K562 (cell line): Measurements from ENCODE around the gene EXOC6. TPM values are rescaled to one million over a fixed set of nuclear protein-coding genes. Genes with fewer than 3 reads are reported as not detected.
A peak's percentile ranks its signal among the peaks of the same experiment; 100 is the strongest.

Source experiments
- COPS2 ChIP-seq: fragments of 450-650 bp; conservative IDR thresholded peaks from 2 replicates; pipeline ENCODE4 v1.6.1; 2016; ENCODE audit warnings: mild to moderate bottlenecking, moderate library complexity
- ETS2 ChIP-seq: IDR thresholded peaks from 2 replicates; pipeline ENCODE4 v1.6.1; 2016; ENCODE audit warnings: borderline replicate concordance, missing genetic modification characterization, mild to moderate bottlenecking, moderate library complexity, missing compliant biosample characterization; ENCODE audit not compliant: poor library complexity, severe bottlenecking
- GTF2F1 ChIP-seq: IDR thresholded peaks from 2 replicates; pipeline ENCODE4 v1.6.1; 2011; ENCODE audit warnings: low read depth, low read length, improper control_type of control experiment
- MCM7 ChIP-seq, 2 experiments: fragments of 450-650 bp; IDR thresholded peaks; 2 replicates each; pipeline ENCODE4 v1.6.1; 2016 to 2018
- MEIS2 ChIP-seq: fragments of 450-650 bp; IDR thresholded peaks from 2 replicates; pipeline ENCODE4 v1.6.1; 2014; ENCODE audit warnings: mild to moderate bottlenecking; ENCODE audit not compliant: partially characterized antibody
- MYBL2 ChIP-seq, 2 experiments: fragments of 450-650 bp in 1 of 2; sonication (generic) in 1 of 2; formaldehyde crosslinking in 1 of 2; IDR thresholded peaks; 2 replicates each; pipeline versions ENCODE4 v1.6.1 to v1.8.1; 2017 to 2022; ENCODE audit warnings: borderline replicate concordance in 1 of 2, inconsistent platforms in 1 of 2, low read depth in 1 of 2, mild to moderate bottlenecking in 1 of 2, missing genetic modification reagents in 1 of 2, moderate library complexity in 1 of 2
- POLR2AphosphoS5 ChIP-seq: IDR thresholded peaks from 2 replicates; pipeline ENCODE4 v1.6.1; 2011; ENCODE audit warnings: mild to moderate bottlenecking, low read depth, low read length, moderate library complexity; ENCODE audit not compliant: control insufficient read depth, insufficient read depth
- SAFB ChIP-seq: fragments of 200-400 bp; formaldehyde crosslinking; IDR thresholded peaks from 2 replicates; pipeline ENCODE4 v1.6.1; 2017; ENCODE audit warnings: low read depth, low read length, borderline replicate concordance
- TEAD4 ChIP-seq, 2 experiments: sonication (generic) in 1 of 2; formaldehyde crosslinking in 1 of 2; IDR thresholded peaks; 2 replicates each; pipeline versions ENCODE4 v1.6.1 to v1.8.0; 2012 to 2022; ENCODE audit warnings: borderline replicate concordance in 1 of 2, inconsistent platforms in 1 of 2, low read length in 1 of 2, mild to moderate bottlenecking in 1 of 2, missing genetic modification reagents in 1 of 2
- XRCC4 ChIP-seq: IDR thresholded peaks from one replicate; pipeline ENCODE4 v1.6.1; 2011; ENCODE audit not compliant: insufficient read depth, insufficient read length; ENCODE audit errors: extremely low read depth
- ZKSCAN3 ChIP-seq: fragments of 250-450 bp; sonication (Bioruptor Pico); IDR thresholded peaks from 2 replicates; pipeline ENCODE4 v1.4.0; 2020
- ZNF318 ChIP-seq, 2 experiments: fragments of 450-650 bp; IDR thresholded peaks; 2 replicates each; pipeline ENCODE4 v1.6.1; 2016; ENCODE audit warnings: mild to moderate bottlenecking in 2 of 2, borderline replicate concordance in 1 of 2, low read depth in 1 of 2, moderate library complexity in 1 of 2
- ZNF778 ChIP-seq: fragments of 450-650 bp; formaldehyde crosslinking; IDR thresholded peaks from 2 replicates; pipeline ENCODE4 v1.4.0; 2020; ENCODE audit warnings: mild to moderate bottlenecking, moderate library complexity
- polyA plus RNA-seq, 8 experiments: library from polyadenylated mRNA; depleted of rRNA in 4 of 8; stranded (reverse) in 5 of 8; unstranded in 3 of 8; fragments of >200 nt; fragmentation: Nextera tagmentation in 2 of 8; fragmentation: Illumina TruSeq in 1 of 8; extraction: Ambion mirVana in 2 of 8; extraction: Trizol in 1 of 8; gene quantifications; 2 replicates each; pipeline versions ENCODE4 v1.2.1 to v1.2.3, GENCODE V29; 2011 to 2014; ENCODE audit warnings: inconsistent platforms in 1 of 8, missing spikeins in 1 of 8
- total RNA-seq, 7 experiments: library from RNA; depleted of rRNA in 6 of 7; stranded (reverse); fragments of >200 nt in 6 of 7; fragmentation: Illumina TruSeq in 2 of 7; extraction: Trizol in 2 of 7; gene quantifications; 2 replicates each; pipeline versions ENCODE4 v1.2.1 to v1.2.3, GENCODE V29; 2011 to 2021; ENCODE audit warnings: low replicate concordance in 1 of 7

The EXOC6 gene
- total and polyA plus RNA-seq, 9 of the 15 experiments (the other 6 are each of a cell fraction or from before 2014, with no cell fraction given), result 13.9 to 42.8 (median 24.9) TPM

GRCh38 chr10:93071674-93072224 is 223.4 kb downstream of the EXOC6 start (continued):
- TF ChIP-seq ETS2 (tag), result no peak
- TF ChIP-seq MEIS2, result peak; percentile 38
- TF ChIP-seq POLR2AphosphoS5, result no peak
- no peak for TF ChIP-seq ZNF318 (IDR thresholded peaks at IDR 0.05; ENCODE audit: borderline replicate concordance in 1 of 2, low read depth in 1 of 2)
- no peak for TF ChIP-seq ZKSCAN3 (CRISPR knock-in tag)
- TF ChIP-seq GTF2F1, result no peak
- no peak for TF ChIP-seq MCM7 (IDR thresholded peaks at IDR 0.05)
- TF ChIP-seq ZNF778 (CRISPR knock-in tag), result no peak
- TF ChIP-seq XRCC4, result no peak
- TF ChIP-seq MYBL2 (IDR thresholded peaks at IDR 0.05; ENCODE audit: low read depth), result no peak
- TF ChIP-seq MYBL2 (CRISPR knock-in tag; IDR thresholded peaks at IDR 0.05; ENCODE audit: borderline replicate concordance), result no peak
- TF ChIP-seq TEAD4 (IDR thresholded peaks at IDR 0.05; ENCODE audit: low read length), result 0 out of 2 replicates have a peak, but pooled peaks have one; percentile 5
- no peak for TF ChIP-seq TEAD4 (CRISPR knock-in tag; IDR thresholded peaks at IDR 0.05; ENCODE audit: borderline replicate concordance)
- TF ChIP-seq COPS2, result no peak
- no peak for TF ChIP-seq SAFB
